Measurements from ENCODE around the gene KCNJ15.

GRCh38 chr21:38264571-38264970 lies 7.8 kb downstream of the KCNJ15 start:
- TF ChIP-seq POLR2AphosphoS5 (IDR thresholded peaks at IDR 0.05; ENCODE audit: low read depth, low read length), result no peak
- TF ChIP-seq, protein P1, sequence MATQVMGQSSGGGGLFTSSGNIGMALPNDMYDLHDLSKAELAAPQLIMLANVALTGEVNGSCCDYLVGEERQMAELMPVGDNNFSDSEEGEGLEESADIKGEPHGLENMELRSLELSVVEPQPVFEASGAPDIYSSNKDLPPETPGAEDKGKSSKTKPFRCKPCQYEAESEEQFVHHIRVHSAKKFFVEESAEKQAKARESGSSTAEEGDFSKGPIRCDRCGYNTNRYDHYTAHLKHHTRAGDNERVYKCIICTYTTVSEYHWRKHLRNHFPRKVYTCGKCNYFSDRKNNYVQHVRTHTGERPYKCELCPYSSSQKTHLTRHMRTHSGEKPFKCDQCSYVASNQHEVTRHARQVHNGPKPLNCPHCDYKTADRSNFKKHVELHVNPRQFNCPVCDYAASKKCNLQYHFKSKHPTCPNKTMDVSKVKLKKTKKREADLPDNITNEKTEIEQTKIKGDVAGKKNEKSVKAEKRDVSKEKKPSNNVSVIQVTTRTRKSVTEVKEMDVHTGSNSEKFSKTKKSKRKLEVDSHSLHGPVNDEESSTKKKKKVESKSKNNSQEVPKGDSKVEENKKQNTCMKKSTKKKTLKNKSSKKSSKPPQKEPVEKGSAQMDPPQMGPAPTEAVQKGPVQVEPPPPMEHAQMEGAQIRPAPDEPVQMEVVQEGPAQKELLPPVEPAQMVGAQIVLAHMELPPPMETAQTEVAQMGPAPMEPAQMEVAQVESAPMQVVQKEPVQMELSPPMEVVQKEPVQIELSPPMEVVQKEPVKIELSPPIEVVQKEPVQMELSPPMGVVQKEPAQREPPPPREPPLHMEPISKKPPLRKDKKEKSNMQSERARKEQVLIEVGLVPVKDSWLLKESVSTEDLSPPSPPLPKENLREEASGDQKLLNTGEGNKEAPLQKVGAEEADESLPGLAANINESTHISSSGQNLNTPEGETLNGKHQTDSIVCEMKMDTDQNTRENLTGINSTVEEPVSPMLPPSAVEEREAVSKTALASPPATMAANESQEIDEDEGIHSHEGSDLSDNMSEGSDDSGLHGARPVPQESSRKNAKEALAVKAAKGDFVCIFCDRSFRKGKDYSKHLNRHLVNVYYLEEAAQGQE (IDR thresholded peaks at IDR 0.05; ENCODE audit: insufficient read depth in 1 of 2, low read depth in 2 of 2, low read length in 1 of 2), result no peak
- TF ChIP-seq, protein P2, sequence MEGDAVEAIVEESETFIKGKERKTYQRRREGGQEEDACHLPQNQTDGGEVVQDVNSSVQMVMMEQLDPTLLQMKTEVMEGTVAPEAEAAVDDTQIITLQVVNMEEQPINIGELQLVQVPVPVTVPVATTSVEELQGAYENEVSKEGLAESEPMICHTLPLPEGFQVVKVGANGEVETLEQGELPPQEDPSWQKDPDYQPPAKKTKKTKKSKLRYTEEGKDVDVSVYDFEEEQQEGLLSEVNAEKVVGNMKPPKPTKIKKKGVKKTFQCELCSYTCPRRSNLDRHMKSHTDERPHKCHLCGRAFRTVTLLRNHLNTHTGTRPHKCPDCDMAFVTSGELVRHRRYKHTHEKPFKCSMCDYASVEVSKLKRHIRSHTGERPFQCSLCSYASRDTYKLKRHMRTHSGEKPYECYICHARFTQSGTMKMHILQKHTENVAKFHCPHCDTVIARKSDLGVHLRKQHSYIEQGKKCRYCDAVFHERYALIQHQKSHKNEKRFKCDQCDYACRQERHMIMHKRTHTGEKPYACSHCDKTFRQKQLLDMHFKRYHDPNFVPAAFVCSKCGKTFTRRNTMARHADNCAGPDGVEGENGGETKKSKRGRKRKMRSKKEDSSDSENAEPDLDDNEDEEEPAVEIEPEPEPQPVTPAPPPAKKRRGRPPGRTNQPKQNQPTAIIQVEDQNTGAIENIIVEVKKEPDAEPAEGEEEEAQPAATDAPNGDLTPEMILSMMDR (IDR thresholded peaks at IDR 0.05), result no peak
